SHP77 (cell line): Measurements from ENCODE around the gene DISC1.
"Not testable (repeated sequence)": the region's sequence is repeated elsewhere in the genome, so short reads cannot be mapped to it uniquely, and the experiment has no call there.

Experiments
- DNase-seq, 2 experiments: peaks; one replicate each; lab custom pipeline; 2025; lab: John Stamatoyannopoulos, UW

DISC1 gene

DNA sequence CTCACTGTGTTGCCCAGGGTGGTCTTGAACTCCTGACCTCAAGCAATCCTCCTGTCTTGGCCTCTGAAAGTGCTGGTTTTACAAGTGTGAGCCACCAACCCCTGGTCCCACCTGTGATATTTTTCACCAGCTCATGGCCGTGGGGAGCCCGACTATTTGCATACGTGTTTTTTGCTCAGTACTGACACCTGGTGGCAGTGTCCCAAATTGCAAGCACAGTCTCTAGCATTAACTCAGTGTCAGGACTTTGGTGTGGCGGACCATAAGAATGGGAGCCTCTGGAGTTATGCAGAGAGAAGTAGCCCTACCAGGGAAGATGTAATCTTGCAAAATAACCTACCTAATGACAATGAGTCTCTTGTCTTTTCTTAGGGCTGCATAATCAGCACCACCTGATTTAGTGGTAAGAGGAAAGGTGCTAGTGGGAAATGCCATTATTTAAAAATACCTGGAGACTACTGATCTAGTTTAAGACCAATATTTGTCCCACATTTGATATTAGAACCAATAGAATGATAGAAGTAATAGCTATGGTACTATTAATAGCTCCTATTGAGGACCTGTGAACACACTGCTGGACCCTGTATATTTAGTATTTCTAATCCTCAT lies 305.4 kb downstream of the DISC1 start:
- no peak for DNase-seq

DNA sequence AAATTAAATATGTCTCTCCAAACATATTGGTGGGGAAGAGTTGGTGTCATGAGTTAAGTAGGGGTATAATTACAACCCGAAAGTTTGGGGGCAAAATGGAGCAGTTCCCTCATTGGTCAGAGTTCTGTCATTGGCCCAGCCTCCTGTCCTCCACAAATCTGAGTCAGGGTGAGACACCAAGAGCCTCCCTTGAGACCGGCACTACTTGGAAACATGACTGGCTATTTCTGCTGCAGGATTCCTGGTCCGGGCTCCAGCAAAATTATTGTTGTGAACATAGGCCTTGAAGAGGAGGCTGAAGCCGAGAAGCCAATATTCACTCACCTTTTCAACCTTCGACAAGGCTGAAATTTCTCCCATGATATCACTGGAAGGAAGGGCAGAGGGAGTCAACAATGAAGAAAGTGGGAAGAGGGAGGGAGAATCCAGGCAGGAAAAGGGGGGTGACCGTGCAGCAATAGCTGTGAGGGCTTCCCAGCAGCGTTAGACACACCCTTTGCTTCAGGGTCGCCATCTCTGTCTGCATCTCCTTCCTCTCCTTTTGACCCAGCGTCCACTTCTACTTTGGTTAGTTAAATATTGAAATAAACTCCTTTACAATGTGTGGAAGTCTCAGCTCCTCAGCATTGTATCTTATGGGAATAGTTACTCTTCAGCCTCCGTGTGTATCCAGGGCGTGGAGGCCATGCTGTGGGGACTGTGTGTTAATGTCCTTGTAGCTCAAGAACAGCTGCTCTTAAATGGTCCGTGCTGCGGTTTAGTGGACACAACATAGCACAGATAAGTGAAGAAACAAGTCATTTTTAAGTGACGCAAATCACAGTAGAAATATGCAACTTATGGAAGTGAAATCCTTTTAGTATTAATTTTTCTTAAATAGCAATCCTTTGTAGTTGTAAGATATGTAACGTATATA lies 307.4 kb downstream of the DISC1 start:
- DNase-seq = peak; percentile 47 to 62

- DNase-seq = peak; percentile 92 to 93
These were observed 308.2 kb downstream of the DISC1 start for GRCh38 chr1:231934797-231935196.

GRCh38 chr1:231935856-231936255 lies 309.3 kb downstream of the DISC1 start:
- peak; percentile 83 to 86 for DNase-seq

DNA sequence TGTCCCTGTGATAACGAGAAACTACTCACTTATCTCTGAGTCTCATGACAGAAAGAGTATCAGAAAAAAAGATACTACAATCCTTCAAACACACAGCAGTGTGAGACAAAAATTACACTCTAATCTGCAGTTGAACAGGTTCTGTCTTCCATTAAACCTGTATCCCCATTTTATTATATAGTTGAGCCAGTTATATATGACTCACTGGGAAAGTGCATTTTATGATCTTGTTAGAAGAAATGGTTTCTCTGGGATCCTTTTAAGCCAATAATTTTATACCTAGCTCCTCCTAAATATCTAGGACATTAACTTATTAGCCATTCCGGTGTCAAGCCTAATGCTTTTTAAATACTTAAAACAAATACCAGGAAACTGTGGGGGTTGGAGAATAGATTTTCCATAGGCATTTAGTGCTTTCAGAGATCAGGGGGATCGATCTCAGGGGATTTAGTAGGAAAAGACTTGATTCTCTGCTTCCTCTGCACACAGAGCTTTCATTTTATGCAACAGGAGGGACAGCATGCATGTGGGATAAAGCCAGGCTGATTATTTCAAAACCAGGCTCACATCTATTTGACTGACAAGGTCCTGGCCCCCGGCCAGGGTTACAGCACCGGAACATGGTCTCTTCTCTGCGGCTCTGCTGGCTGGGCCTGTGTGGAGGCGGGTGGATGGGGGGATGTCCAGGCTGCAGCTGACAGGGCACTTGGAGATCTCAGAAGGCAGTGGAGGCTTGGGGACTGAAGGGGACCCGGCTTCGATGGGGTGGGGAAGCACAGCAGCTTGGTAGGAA lies 310.6 kb downstream of the DISC1 start:
- peak; percentile 74 to 79 for DNase-seq

DNA sequence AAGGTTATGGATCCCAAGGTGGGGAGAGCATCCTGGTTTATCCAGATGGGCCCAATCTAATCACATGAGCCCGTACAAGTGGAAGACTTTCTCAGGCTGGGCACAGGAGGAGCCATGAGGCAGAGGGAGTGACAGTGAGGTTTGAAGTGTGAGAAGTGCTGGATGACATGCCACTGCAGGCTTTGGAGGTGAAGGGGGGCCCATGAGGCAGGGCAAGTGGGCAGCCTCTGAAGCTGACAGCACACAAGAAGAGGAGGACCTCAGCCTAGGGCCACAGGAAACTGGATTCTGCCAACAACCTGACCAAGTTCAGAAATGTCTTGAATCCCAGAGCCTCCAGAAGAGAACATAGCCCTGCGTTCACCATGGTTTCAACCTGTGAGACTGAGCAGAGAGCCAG lies 311.6 kb downstream of the DISC1 start:
- DNase-seq = no peak

GRCh38 chr1:231938711-231939110 lies 312.1 kb downstream of the DISC1 start:
- no peak for DNase-seq

DNA sequence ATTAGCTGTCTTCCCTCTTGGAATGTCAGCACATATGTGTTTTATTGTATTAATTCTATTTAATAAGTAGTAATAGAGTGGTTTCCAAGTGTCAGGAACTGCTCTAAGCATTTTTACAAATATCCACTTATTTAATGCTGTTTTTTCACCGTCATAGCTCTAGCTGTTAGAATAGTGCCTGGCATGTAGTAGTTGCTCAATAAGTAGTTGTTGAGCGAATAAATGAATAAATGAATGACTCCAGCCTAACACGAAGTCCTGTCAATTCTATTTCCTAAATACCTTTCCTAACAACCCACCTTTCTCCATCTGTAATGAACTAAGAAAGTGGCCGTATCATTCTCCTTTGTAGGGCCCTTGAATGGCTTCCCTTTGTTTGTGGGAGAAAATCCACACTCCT lies 312.5 kb downstream of the DISC1 start:
- DNase-seq = no peak

- no peak for DNase-seq
These were observed 313.5 kb downstream of the DISC1 start for GRCh38 chr1:231940116-231940515.

- DNase-seq = no peak
These were observed 314.1 kb downstream of the DISC1 start for GRCh38 chr1:231940701-231941100.

DNA sequence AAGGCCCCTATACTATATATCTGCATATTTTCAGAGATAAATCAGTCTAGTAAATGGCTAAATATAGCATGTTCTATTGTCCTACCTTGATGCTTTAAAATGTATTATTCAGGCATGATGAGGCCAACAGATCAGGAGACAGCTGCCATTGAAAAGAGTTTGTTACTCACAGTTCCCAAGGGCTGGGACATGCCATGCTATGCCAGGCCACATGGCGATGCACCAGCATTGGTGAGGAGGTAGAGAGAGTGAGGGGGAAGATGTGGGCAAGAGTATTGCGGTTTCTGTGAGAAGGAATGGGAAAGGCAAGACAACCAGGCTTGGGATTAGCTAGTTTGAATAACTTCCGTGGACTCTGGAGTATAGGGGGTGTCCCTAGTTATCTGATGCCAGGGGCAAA lies 316.5 kb downstream of the DISC1 start:
- DNase-seq = no peak

DNA sequence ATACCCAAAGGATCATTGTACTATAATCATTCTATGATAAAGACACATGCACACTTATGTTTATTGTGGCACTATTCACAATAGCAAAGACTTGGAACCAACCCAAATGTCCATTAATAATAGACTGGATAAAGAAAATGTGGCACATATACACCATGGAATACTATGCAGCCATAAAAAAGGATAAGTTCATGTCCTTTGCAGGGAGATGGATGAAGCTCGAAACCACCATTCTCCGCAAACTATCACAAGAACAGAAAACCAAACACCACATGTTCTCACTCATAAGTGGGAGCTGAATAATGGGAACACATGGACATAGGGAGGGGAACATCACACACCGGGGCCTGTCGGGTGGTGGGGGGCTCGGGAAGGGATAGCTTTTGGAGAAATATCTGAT lies 321.5 kb downstream of the DISC1 start:
- DNase-seq = not testable (repeated sequence)

DNA sequence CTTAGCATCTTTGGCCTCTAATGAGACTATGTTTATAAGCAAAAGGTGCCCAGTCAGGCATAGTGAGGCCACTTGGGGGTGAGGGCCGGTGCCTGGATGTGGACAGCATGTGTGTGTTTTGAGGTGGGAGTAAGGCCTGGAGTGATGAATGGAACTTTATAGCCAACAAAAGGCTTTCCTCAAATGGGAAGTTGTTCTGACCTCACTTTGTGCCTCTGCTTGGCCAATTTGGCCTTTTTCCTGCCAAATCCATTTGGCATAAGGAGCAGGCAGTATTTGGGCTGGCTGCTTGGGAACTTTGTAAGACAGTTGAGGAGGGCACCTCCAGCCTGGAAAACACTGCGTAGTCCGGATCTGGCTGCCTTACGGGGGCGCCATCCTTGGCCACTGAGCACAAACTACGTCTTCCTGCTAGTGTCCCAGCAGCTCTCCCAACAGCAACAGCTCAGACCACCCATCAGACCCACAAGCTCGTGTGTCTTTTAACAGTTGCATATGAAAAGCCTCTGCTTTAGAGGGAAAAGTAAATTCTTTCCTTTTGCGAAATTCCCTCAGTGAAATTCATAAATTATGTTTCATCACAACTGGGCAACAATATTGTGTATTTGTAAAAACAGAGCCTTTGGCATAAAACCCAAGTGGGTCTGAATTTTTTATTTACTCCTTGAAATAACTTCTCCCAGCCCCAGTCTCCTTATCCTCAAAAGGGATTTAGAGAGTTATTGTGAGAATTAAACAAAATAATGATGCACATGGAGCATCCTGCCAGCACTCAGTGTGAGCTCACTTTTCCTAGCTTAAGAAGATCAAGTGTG lies 322.9 kb downstream of the DISC1 start:
- DNase-seq = no peak

DNA sequence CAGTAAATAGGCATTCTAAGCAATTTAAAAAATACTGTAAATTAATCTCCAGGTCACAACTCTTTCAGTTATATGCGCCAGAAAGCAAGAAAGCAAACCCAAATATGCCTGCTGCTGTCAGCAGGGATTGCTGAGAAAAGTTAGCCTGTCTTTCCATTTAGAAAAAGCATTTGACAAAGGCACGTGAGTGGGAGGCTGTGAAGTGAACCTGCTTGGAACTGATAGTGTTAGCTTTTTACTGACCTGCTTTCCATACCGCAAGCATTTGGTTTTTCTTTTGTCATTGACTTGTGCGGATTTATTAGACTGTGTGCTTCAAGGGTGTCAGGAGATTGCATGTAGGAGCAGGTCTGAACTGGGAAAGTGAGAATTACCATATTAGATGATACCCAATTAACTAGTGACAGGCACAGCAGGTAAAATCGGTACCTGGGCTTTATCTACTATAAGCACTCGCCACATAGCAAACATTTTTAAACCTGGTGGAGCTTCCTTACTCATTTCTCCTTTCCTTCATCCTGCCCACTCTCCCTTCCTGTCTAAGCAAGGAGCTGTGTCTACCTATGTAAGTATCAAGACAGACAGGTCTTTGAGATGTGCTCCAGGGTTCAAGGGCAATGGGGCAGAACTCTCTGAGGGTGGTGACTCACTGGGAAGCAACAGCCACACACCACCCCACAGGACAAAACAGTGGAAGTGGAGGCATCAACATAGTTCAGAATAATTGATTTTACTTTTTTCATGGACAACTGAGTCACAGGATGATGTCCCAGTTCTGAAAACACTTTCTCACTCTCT lies 323.9 kb downstream of the DISC1 start:
- DNase-seq = no peak

- DNase-seq = no peak
These were observed 324.8 kb downstream of the DISC1 start for GRCh38 chr1:231951374-231951773.

DNA sequence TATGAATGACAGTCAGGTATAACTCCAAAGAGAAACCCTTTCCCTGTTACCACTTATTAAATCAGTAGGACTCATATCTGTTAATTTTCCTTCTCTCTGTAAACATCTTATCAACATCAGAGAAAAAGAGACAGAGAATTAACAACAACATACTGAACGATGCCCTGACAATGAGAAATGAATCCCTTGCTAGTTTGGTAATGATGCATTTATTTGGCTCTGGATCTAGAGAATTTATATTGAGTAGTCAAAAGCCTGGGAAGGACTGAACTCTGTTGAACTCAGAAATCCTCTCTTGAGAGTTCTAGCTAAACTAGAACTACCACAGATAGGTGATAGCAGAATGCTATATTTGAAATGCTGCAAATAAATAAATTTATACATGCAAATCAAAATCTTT lies 325.6 kb downstream of the DISC1 start:
- DNase-seq = no peak

GRCh38 chr1:231953660-231954059 lies 327.1 kb downstream of the DISC1 start:
- no peak for DNase-seq

DNA sequence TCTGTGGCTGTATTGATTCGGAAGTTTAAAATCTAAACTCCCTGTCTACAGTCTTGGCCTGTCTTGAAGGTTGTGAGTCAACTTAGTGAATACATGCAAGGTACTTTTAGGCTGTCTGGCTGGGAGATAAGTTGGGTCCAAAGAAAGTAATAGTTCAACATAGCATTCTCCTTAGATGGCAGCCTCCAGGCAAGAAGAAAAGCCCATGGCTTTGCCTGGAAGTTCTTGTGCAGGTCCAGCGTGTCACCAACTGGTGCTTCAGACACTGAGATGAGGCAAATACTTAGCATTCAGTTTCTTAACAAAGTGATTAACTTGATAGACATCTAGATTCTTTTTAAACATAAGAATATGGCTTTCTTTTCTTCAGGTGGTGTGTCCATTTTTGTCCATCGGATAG lies 328.2 kb downstream of the DISC1 start:
- DNase-seq = no peak

GRCh38 chr1:231957359-231957758 lies 330.8 kb downstream of the DISC1 start:
- DNase-seq = no peak

- no peak for DNase-seq
These were observed 331.9 kb downstream of the DISC1 start for GRCh38 chr1:231958448-231958847.
